Adrenal gland (tissue), 12 donors: ENCODE results near the gene SMNDC1. TPM values are rescaled to one million over a fixed set of nuclear protein-coding genes. Genes with fewer than 3 reads are reported as not detected.
A peak's percentile ranks its signal among the peaks of the same experiment; 100 is the strongest.

Experiments used
- DNase-seq, 7 donors: peaks; one replicate each; pipeline ENCODE4 v3.0.0-alpha.2; 2019 to 2020
- H3K27ac ChIP-seq, 5 donors: fragments of 200-600 bp; sonication (generic) in 4 of 5; 1 replicate in 3 of 5; 2 replicates in 2 of 5; pipeline versions ENCODE4 v1.5.1 to v1.8.0; 2016 to 2020; ENCODE audit warnings: mild to moderate bottlenecking in 1 of 5
- H3K27me3 ChIP-seq: fragments of 200-600 bp; 2 replicates; pipeline ENCODE4 v1.8.0; 2021
- H3K36me3 ChIP-seq, 2 donors: fragments of 200-600 bp; replicated peaks in 1 of 2; 1 replicate in 1 of 2; 2 replicates in 1 of 2; pipeline versions ENCODE4 v1.5.1 to v1.8.0; 2018 to 2022
- H3K4me1 ChIP-seq, 2 donors: fragments of 200-600 bp; replicated peaks in 1 of 2; 1 replicate in 1 of 2; 2 replicates in 1 of 2; pipeline versions ENCODE4 v1.5.1 to v1.8.0; 2018 to 2021
- H3K4me3 ChIP-seq, 4 donors: fragments of 200-600 bp; sonication (generic) in 3 of 4; one replicate each; pipeline ENCODE4 v1.5.1; 2016 to 2018
- H3K9me3 ChIP-seq, 3 donors: fragments of 200-600 bp; sonication (generic) in 1 of 3; replicated peaks in 1 of 3; 1 replicate in 2 of 3; 2 replicates in 1 of 3; pipeline versions ENCODE4 v1.5.1 to v1.8.0; 2016 to 2021
- POLR2A ChIP-seq, 2 donors: fragments of 450-650 bp; IDR thresholded peaks; one replicate each; pipeline ENCODE4 v1.6.1; 2017; ENCODE audit warnings: antibody characterized with exemption in 2 of 2, mild to moderate bottlenecking in 2 of 2, moderate library complexity in 1 of 2
- WGBS, 4 donors: extraction: QIAGEN DNeasy Blood & Tissue Kit in 2 of 4; methylation state at CpG; one replicate each; pipeline versions ENCODE4 v1.1.5 to v1.1.7; 2013 to 2017; 5-methylcytosine and 5-hydroxymethylcytosine counted together
- intact Hi-C, 2 donors: fragments of 100-400 bp; cut with DNase I; formaldehyde crosslinking; loops; one replicate each; pipeline versions ENCODE4 v1.14.1 to v1.15.0; 2022 to 2023
- polyA plus RNA-seq, 3 donors: library from polyadenylated mRNA; stranded (reverse); fragments of 200-250 nt in 2 of 3; fragments of 350-450 nt in 1 of 3; fragmentation: Illumina TruSeq in 1 of 3; extraction: RNeasy Lipid Tissue Mini Kit (QIAGEN cat#74804) in 1 of 3; gene quantifications; one replicate each; pipeline ENCODE4 v1.2.3, GENCODE V29; 2013 to 2014
- total RNA-seq, 9 donors: library from RNA; depleted of rRNA in 4 of 9; stranded (reverse); fragments of >200 nt in 4 of 9; fragments of 120-200 nt in 1 of 9; fragmentation: NEBNext Ultra II Directional in 1 of 9; extraction: Animal tissue kit (Norgen Biotek cat#: 25700) in 1 of 9; gene quantifications; one replicate each; pipeline versions ENCODE4 v1.1.0 to v1.2.4, GENCODE V29; 2013 to 2023
- TF ChIP-seq, protein P1 (sequence below), 6 experiments: fragments of 450-650 bp in 4 of 6; fragments of 200-600 bp in 2 of 6; sonication (generic) in 1 of 6; IDR thresholded peaks; 1 replicate in 5 of 6; 2 replicates in 1 of 6; pipeline versions ENCODE4 v1.5.1 to v1.8.0; 2016 to 2021; ENCODE audit warnings: antibody characterized with exemption in 6 of 6, mild to moderate bottlenecking in 2 of 6, moderate library complexity in 1 of 6
- donor health status: healthy with polysubstance abuse.
- donor health status: Bipolar disorder and iron deficiency.
- donor health status: DM: yes; HTN: yes; CAD: no.
- donor health status: DM: no; HTN: no; CAD: no.
- donor health status: DM: no; HTN: no; CAD: no.
- donor health status: DM: yes; HTN: yes; CAD: no.

Gene SMNDC1
- total and polyA plus RNA-seq, 12 donors = 3.7 to 34.4 (median 9.9) TPM

- H3K4me1 ChIP-seq = peaks cover 0 to 16% of the 10 kb centered on the region in 2 donors
- H3K36me3 ChIP-seq = peaks cover 0 to 36% of the 10 kb centered on the region in 2 donors
Measured at GRCh38 chr10:110285501-110285900, 19.2 kb downstream of the SMNDC1 start.

GRCh38 chr10:110284262-110284661, 20.5 kb downstream of the SMNDC1 start:
- intact Hi-C loops = loop anchor here in 1 of 2 donors (10.0 kb wide), 1 partner anchor 399 kb away; no protein-coding TSS in a partner anchor
- 92 to 99% (median 97%) methylated on average over 3 of the region's 3 CpGs for WGBS, 4 donors
- Histone ChIP-seq H3K4me1 (peaks cover 0 to 16% of the 10 kb centered on the region in 2 donors), H3K27me3 (no peaks in the 10 kb centered on the region), H3K36me3 (peaks cover 0 to 30% of the 10 kb centered on the region in 2 donors), H3K4me3 (no peak overlapping the region), H3K9me3 (no peaks in the 10 kb centered on the region), H3K27ac (no peak overlapping the region)
- no peak for DNase-seq
- TF ChIP-seq POLR2A (IDR thresholded peaks at IDR 0.05) = no peak
- TF ChIP-seq, protein P1, sequence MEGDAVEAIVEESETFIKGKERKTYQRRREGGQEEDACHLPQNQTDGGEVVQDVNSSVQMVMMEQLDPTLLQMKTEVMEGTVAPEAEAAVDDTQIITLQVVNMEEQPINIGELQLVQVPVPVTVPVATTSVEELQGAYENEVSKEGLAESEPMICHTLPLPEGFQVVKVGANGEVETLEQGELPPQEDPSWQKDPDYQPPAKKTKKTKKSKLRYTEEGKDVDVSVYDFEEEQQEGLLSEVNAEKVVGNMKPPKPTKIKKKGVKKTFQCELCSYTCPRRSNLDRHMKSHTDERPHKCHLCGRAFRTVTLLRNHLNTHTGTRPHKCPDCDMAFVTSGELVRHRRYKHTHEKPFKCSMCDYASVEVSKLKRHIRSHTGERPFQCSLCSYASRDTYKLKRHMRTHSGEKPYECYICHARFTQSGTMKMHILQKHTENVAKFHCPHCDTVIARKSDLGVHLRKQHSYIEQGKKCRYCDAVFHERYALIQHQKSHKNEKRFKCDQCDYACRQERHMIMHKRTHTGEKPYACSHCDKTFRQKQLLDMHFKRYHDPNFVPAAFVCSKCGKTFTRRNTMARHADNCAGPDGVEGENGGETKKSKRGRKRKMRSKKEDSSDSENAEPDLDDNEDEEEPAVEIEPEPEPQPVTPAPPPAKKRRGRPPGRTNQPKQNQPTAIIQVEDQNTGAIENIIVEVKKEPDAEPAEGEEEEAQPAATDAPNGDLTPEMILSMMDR (IDR thresholded peaks at IDR 0.05) = no peak

More at GRCh38 chr10:110285501-110285900, 19.2 kb downstream of the SMNDC1 start:
- DNase-seq = no peak
- H3K27ac ChIP-seq = no peak overlapping the region
- TF ChIP-seq, protein P1 (IDR thresholded peaks at IDR 0.05) = no peak
- no peak for TF ChIP-seq POLR2A (IDR thresholded peaks at IDR 0.05)
- WGBS, 4 donors = 94 to 95% (median 94%) methylated on average over 2 of the region's 2 CpGs
- intact Hi-C loops = loop anchor here in 1 of 2 donors (10.0 kb wide), 1 partner anchor 401 kb away; no protein-coding TSS in a partner anchor
- H3K27me3 ChIP-seq = no peaks in the 10 kb centered on the region
- no peak overlapping the region for H3K4me3 ChIP-seq
- H3K9me3 ChIP-seq = no peaks in the 10 kb centered on the region

GRCh38 chr10:110279407-110279986, 25.2 kb downstream of the SMNDC1 start:
- no peaks in the 10 kb centered on the region for H3K27me3 ChIP-seq
- no peaks in the 10 kb centered on the region for H3K36me3 ChIP-seq
- H3K4me1 ChIP-seq = peaks cover 0 to 22% of the 10 kb centered on the region in 2 donors
- H3K27ac ChIP-seq = peak overlapping the region in 2 of 5 donors; percentile 1 to 15
- WGBS, 4 donors = 26 to 28% (median 28%) methylated on average over 6 of the region's 6 CpGs
- intact Hi-C loops = loop anchor here (5.0 kb wide), 3 partner anchors 52 to 142 kb away; no protein-coding TSS in a partner anchor
- H3K9me3 ChIP-seq = no peaks in the 10 kb centered on the region
- peak; percentile 23 to 88 (median 67) for DNase-seq
- no peak for TF ChIP-seq POLR2A (IDR thresholded peaks at IDR 0.05)
- TF ChIP-seq, protein P1 (IDR thresholded peaks at IDR 0.05) = peak; percentile 45 to 92 (median 88)
- H3K4me3 ChIP-seq = peak overlapping the region in 1 of 4 donors; percentile 23

DNA sequence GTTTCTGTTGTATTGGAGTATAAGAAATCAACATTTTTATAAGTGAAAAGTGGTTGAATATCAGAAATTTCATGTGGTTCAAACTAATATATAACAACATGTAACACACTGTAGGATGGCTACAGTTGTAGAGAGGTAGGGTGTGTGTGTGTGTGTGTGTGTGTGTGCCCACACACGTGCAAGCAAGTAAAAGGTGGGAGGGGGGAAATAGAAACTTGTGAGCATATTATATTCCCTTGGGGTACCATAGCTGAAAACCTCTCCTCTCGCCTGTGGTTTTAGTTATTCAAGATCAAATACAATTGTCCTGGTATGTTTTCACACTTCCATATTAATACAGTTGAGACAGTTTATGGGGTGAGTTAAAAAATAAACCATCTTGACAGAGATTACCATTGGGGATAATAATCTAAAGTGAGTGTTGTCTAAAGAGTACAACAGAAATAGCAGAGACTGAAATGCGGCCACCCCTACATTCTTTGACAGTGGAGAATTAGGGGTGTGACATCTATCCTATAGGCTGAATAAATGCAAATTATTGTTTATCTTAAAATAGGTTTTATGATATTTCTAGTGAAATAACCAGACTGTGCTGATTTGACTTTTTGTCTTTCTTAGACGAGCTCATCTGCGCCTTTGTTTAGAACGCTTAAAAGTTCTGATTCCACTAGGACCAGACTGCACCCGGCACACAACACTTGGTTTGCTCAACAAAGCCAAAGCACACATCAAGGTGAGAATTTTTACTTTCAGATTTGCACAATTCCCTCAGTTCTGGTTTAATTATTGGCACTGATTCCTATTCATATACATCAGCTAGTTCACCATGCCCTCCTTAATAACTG, 25.9 kb downstream of the SMNDC1 start:
- Histone ChIP-seq H3K27me3 (no peaks in the 10 kb centered on the region), H3K4me3 (peak overlapping the region in 1 of 4 donors; percentile 23), H3K4me1 (peaks cover 0 to 28% of the 10 kb centered on the region in 2 donors), H3K27ac (peak overlapping the region in 2 of 5 donors; percentile 1 to 15), H3K9me3 (no peaks in the 10 kb centered on the region), H3K36me3 (no peaks in the 10 kb centered on the region)
- intact Hi-C loops = loop anchor here (5.0 kb wide), 3 partner anchors 51 to 141 kb away; no protein-coding TSS in a partner anchor
- 72 to 78% (median 74%) methylated on average over 7 of the region's 7 CpGs for WGBS, 4 donors
- no peak for DNase-seq
- TF ChIP-seq POLR2A (IDR thresholded peaks at IDR 0.05) = no peak
- TF ChIP-seq, protein P1 (IDR thresholded peaks at IDR 0.05) = no peak
